Smooth muscle cell of the brain vasculature (primary cell): ENCODE data around the gene TXN.
"Not testable (repeated sequence)": the region's sequence is repeated elsewhere in the genome, so short reads cannot be mapped to it uniquely, and the experiment has no call there.

ENCODE experiments used
- DNase-seq: peaks from one replicate; pipeline ENCODE4 v3.0.0-alpha.2; 2012; ENCODE audit warnings: low read depth, low spot score

Gene TXN

GRCh38 chr9:110208031-110208430, 48.3 kb downstream of the TXN start, which contains the start of gene C9orf152:
C9orf152 (minus strand) TSS chr9:110208159; CDS start chr9:110207579, 580 bp downstream.
- DNase-seq, result no peak

GRCh38 chr9:110207071-110207641, 49.2 kb downstream of the TXN start:
- no peak for DNase-seq

GRCh38 chr9:110206389-110206788, 49.9 kb downstream of the TXN start:
- no peak for DNase-seq

GRCh38 chr9:110205612-110206011, 50.7 kb downstream of the TXN start:
- not testable (repeated sequence) for DNase-seq

- DNase-seq, result no peak
These were observed 54.1 kb downstream of the TXN start for GRCh38 chr9:110202232-110202631.

- no peak for DNase-seq
These were observed 56.7 kb downstream of the TXN start for GRCh38 chr9:110199643-110200042.

GRCh38 chr9:110198357-110198756, 58.0 kb downstream of the TXN start:
- DNase-seq, result no peak

GRCh38 chr9:110197330-110198187, 58.7 kb downstream of the TXN start:
- DNase-seq, result no peak

GRCh38 chr9:110196084-110196499, 60.2 kb downstream of the TXN start:
- not testable (repeated sequence) for DNase-seq
